ENCODE measurements around the gene VPS4A. TPM values are rescaled to one million over a fixed set of nuclear protein-coding genes. Genes with fewer than 3 reads are reported as not detected.

The VPS4A gene
- total RNA-seq, 1 donor from 2014 or later, result 24.5 TPM

GRCh38 chr16:69373019-69373418 is 61.9 kb downstream of the VPS4A start:
- peaks cover 69% of the 10 kb centered on the region for H3K36me3 ChIP-seq

More at GRCh38 chr16:69373019-69373418, 61.9 kb downstream of the VPS4A start:
- ATAC-seq, result no peak
- DNase-seq, result no peak
- H3K27me3 ChIP-seq (ENCODE audit: low read depth), result no peaks in the 10 kb centered on the region
- H3K9me3 ChIP-seq, result no peaks in the 10 kb centered on the region
- intact Hi-C loops (cut with DNase I), result no loop called here
- TF ChIP-seq CTCF (IDR thresholded peaks at IDR 0.05), result no peak
- no peak overlapping the region for H3K27ac ChIP-seq
- H3K4me3 ChIP-seq, result no peak overlapping the region
- H3K4me1 ChIP-seq, result no peaks in the 10 kb centered on the region

Other genes with a start within 250 kb of the VPS4A start
- gene HAS3, start 205.7 kb upstream of the VPS4A start, total RNA-seq, result 12.6 TPM
- 126 TPM for gene CHTF8, start 178.8 kb upstream of the VPS4A start, total RNA-seq
- 26.4 TPM for gene UTP4, start 178.7 kb upstream of the VPS4A start, total RNA-seq
- 36.1 TPM for gene SNTB2, start 124.2 kb upstream of the VPS4A start, total RNA-seq
- 6.3 TPM for gene PDF, start 19.2 kb downstream of the VPS4A start, total RNA-seq
- gene COG8, start 28.2 kb downstream of the VPS4A start, total RNA-seq, result 31.1 TPM
- gene NIP7, start 28.4 kb downstream of the VPS4A start, total RNA-seq, result 18.7 TPM
- 0.77 TPM for gene TMED6, start 40.4 kb downstream of the VPS4A start, total RNA-seq
- gene TERF2, start 74.7 kb downstream of the VPS4A start, total RNA-seq, result 30.1 TPM
- gene CYB5B, start 113.3 kb downstream of the VPS4A start, total RNA-seq, result 78.2 TPM